ENCODE measurements around the gene FOXL2. TPM values are rescaled to one million over a fixed set of nuclear protein-coding genes. Genes with fewer than 3 reads are reported as not detected.

Gene FOXL2
- total RNA-seq, 1 experiment from 2014 or later: not detected

DNA sequence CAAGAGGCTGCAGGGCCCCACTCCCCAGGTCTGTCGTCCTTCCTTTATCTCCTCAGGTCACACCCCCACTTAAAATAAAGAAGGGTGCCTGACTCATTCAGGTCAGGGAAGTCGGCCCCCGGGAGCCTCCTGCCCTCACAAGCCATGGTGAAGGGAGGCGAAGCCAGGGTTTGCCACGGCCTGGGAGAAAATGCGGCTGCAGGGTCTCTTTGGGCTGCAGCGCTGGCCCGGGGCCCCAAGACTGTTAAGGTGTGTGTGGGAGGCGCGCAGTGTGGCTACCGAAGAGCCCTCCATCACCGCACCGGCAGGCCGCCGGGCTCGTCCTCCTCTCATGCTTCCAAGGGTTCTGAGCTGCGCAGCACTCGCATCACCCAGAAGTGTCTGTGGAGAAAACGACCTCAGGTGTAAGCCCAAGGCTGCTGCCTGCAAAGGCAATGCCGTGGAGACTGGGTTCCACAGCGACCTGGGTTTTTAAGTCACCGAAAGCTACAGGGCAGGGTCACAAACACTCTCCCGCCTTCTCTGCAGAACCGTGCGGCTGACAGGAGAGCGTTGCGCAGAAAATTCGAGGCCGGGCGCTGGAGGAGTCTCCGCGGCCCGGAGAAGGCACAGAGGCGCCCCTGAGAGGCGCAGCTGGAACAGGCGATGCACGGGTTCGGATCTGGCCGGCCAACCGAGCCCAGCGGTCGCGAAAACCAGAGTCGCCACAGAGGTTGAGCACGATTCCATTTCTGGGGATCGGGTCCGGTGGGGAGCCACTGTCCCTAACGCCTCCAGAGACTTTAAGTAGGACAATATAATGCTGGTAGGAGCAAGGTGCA, 8.7 kb downstream of the FOXL2 start:
- peaks cover 4% of the 10 kb centered on the region; the same call in 1 of the 2 replicates for H3K4me1 ChIP-seq (ENCODE audit: insufficient read depth, low read length)
- H3K27ac ChIP-seq (ENCODE audit: low read length): no peak overlapping the region
- ATAC-seq (no peak), DNase-seq (no peak)
- H3K4me3 ChIP-seq (ENCODE audit: low read length): no peak overlapping the region
- no peaks in the 10 kb centered on the region for H3K27me3 ChIP-seq (ENCODE audit: low read length)
- no TSS peak for BruUV-seq (replicated peaks)
- intact Hi-C loops (cut with micrococcal nuclease): loop anchor here (5.0 to 10.0 kb wide), 2 partner anchors 97 to 389 kb away; no protein-coding TSS in a partner anchor
- TF ChIP-seq, protein P1, sequence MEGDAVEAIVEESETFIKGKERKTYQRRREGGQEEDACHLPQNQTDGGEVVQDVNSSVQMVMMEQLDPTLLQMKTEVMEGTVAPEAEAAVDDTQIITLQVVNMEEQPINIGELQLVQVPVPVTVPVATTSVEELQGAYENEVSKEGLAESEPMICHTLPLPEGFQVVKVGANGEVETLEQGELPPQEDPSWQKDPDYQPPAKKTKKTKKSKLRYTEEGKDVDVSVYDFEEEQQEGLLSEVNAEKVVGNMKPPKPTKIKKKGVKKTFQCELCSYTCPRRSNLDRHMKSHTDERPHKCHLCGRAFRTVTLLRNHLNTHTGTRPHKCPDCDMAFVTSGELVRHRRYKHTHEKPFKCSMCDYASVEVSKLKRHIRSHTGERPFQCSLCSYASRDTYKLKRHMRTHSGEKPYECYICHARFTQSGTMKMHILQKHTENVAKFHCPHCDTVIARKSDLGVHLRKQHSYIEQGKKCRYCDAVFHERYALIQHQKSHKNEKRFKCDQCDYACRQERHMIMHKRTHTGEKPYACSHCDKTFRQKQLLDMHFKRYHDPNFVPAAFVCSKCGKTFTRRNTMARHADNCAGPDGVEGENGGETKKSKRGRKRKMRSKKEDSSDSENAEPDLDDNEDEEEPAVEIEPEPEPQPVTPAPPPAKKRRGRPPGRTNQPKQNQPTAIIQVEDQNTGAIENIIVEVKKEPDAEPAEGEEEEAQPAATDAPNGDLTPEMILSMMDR (conservative IDR thresholded peaks at IDR 0.05; ENCODE audit: low read depth, low read length): no peak
- TF ChIP-seq EZH2 (IDR thresholded peaks at IDR 0.05; ENCODE audit: low read length, unreplicated experiment) (no peak), EZH2phosphoT487 (IDR thresholded peaks at IDR 0.05; ENCODE audit: borderline replicate concordance, low read length) (no peak)
- H3K9ac ChIP-seq (ENCODE audit: low read length): no peak overlapping the region
- H3F3A ChIP-seq (ENCODE audit: low read length, unreplicated experiment): no peaks in the 10 kb centered on the region
- no peaks in the 10 kb centered on the region for H3K9me2 ChIP-seq (replicated peaks; ENCODE audit: low read length)
- H3K36me3 ChIP-seq (ENCODE audit: low read depth, low read length): no peaks in the 10 kb centered on the region
- H4K20me1 ChIP-seq (ENCODE audit: low read length): no peaks in the 10 kb centered on the region
- H2AFZ ChIP-seq (ENCODE audit: low read length): no peak overlapping the region
- no peaks in the 10 kb centered on the region for H3K79me2 ChIP-seq (ENCODE audit: low read length)
- ChIA-PET POLR2A (ENCODE audit: unreplicated experiment) (no interaction called here), CTCF (no interaction called here)
- no peaks in the 10 kb centered on the region for H3K9me3 ChIP-seq (ENCODE audit: low read length)
- H3K4me2 ChIP-seq (ENCODE audit: low read length): no peak overlapping the region

DNA sequence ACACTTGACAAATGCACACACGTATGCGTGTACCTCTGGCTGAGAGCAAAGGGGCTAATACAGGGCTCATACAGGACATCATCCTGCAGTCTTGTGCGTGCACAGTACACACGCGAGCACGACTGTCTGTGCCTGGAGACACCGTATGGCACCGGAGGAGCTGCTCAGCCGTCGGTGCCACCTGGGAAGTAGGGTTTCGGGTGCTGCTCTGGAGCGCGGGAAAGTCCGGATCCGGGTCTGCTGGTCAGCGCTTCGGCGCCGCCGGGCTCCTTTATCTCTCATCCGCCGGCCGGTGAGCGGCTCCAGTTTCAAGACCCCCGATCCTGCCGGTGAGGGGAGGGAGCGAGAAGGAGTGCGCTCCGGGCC, 9.3 kb downstream of the FOXL2 start:
- TF ChIP-seq, protein P1 (conservative IDR thresholded peaks at IDR 0.05; ENCODE audit: low read depth, low read length): no peak
- no peak for TF ChIP-seq EZH2 (IDR thresholded peaks at IDR 0.05; ENCODE audit: low read length, unreplicated experiment)
- TF ChIP-seq EZH2phosphoT487 (IDR thresholded peaks at IDR 0.05; ENCODE audit: borderline replicate concordance, low read length): no peak

More for the DNA sequence above, 9.3 kb downstream of the FOXL2 start:
- H3K36me3 ChIP-seq (ENCODE audit: low read depth, low read length): no peaks in the 10 kb centered on the region
- intact Hi-C loops (cut with micrococcal nuclease): loop anchor here (5.0 to 10.0 kb wide), 2 partner anchors 97 to 390 kb away; no protein-coding TSS in a partner anchor
- H3K27ac ChIP-seq (ENCODE audit: low read length): no peak overlapping the region
- H3K9me3 ChIP-seq (ENCODE audit: low read length): no peaks in the 10 kb centered on the region
- DNase-seq: no peak
- no peaks in the 10 kb centered on the region for H3K27me3 ChIP-seq (ENCODE audit: low read length)
- H3K79me2 ChIP-seq (ENCODE audit: low read length): no peaks in the 10 kb centered on the region
- no TSS peak for BruUV-seq (replicated peaks)
- CTCF ChIA-PET: no interaction called here
- H3K4me3 ChIP-seq (ENCODE audit: low read length): no peak overlapping the region
- H3K9me2 ChIP-seq (replicated peaks; ENCODE audit: low read length): no peaks in the 10 kb centered on the region
- no peak overlapping the region for H3K4me2 ChIP-seq (ENCODE audit: low read length)
- POLR2A ChIA-PET (ENCODE audit: unreplicated experiment): no interaction called here
- peaks cover 4% of the 10 kb centered on the region; the same call in 1 of the 2 replicates for H3K4me1 ChIP-seq (ENCODE audit: insufficient read depth, low read length)
- H3F3A ChIP-seq (ENCODE audit: low read length, unreplicated experiment): no peaks in the 10 kb centered on the region
- H3K9ac ChIP-seq (ENCODE audit: low read length): no peak overlapping the region
- H2AFZ ChIP-seq (ENCODE audit: low read length): no peak overlapping the region
- no peak for ATAC-seq
- no peaks in the 10 kb centered on the region for H4K20me1 ChIP-seq (ENCODE audit: low read length)

All from PC-3 (cell line).